ENCODE measurements around the gene SERPINB1. TPM values are rescaled to one million over a fixed set of nuclear protein-coding genes. Genes with fewer than 3 reads are reported as not detected.

Gene SERPINB1
- total and polyA plus RNA-seq, 2 experiments from 2014 or later = 5.6 to 6.5 TPM

DNA sequence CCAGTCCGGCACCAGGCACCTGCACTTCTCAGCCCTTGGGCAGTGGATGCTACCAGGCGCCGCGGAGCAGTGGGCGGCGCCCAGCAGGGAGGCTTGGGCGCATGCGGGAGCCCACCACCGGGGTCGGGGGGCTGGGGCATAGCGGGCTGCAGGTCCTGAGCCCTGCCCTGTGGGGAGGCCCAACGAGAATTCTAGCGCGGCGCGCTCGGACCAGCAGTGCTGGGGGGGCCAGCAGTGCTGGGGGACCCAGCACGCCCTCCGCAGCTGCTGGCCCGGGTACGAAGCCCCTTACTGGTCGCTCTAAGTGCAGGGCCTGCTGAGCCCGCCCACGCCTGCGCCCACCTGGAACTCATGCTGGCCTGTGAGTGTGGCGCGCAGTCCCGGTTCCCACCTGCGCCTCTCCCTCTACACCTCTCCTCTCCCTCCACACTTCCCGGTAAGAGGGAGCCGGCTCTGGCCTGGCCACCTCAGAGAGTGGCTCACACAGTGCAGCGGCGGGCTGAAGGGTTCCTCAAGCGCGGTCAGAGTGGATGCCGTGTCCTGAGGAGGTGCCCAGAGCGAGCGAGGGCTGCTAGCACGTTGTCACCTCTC lies 28.5 kb upstream of the SERPINB1 start:
- H3K9me2 ChIP-seq (ENCODE audit: insufficient read depth) = peaks cover 5% of the 10 kb centered on the region; the same call in 1 of the 2 replicates
- Mint-ChIP-seq H3K36me3 (ENCODE audit: low read depth) (peaks cover 6% of the 10 kb centered on the region; the same call in 1 of the 3 replicates), H3K4me1 (peaks cover 62% of the 10 kb centered on the region), H3K27ac (no peak overlapping the region), H3K9me3 (no peaks in the 10 kb centered on the region; the same call in 1 of the 3 replicates), H3K27me3 (ENCODE audit: insufficient read depth, low read depth, poor library complexity) (peaks cover 9% of the 10 kb centered on the region), H3K4me3 (no peak overlapping the region)
- H3K4me3 ChIP-seq = no peak overlapping the region
- no peak overlapping the region for H3K4me2 ChIP-seq
- ATAC-seq (peak; percentile 38), DNase-seq (ENCODE audit: low spot score) (peak; percentile 41)
- TF ChIP-seq EZH2 (IDR thresholded peaks at IDR 0.05; ENCODE audit: low read depth, unreplicated experiment) (no peak), STAT1 (IDR thresholded peaks at IDR 0.05; ENCODE audit: unreplicated experiment) (no peak), CREB1 (CRISPR knock-in tag; IDR thresholded peaks at IDR 0.05; ENCODE audit: low read depth) (no peak), POLR2AphosphoS5 (IDR thresholded peaks at IDR 0.05; ENCODE audit: low read depth) (no peak), EZH2phosphoT487 (IDR thresholded peaks at IDR 0.05; ENCODE audit: unreplicated experiment) (no peak), ZNF331 (CRISPR knock-in tag; IDR thresholded peaks at IDR 0.05; ENCODE audit: low read depth) (no peak), ZNF114 (CRISPR knock-in tag; IDR thresholded peaks at IDR 0.05) (no peak), REST (IDR thresholded peaks at IDR 0.05; ENCODE audit: unreplicated experiment) (no peak)
- TF ChIP-seq, protein P1, sequence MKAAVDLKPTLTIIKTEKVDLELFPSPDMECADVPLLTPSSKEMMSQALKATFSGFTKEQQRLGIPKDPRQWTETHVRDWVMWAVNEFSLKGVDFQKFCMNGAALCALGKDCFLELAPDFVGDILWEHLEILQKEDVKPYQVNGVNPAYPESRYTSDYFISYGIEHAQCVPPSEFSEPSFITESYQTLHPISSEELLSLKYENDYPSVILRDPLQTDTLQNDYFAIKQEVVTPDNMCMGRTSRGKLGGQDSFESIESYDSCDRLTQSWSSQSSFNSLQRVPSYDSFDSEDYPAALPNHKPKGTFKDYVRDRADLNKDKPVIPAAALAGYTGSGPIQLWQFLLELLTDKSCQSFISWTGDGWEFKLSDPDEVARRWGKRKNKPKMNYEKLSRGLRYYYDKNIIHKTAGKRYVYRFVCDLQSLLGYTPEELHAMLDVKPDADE (IDR thresholded peaks at IDR 0.05) = no peak
- TF ChIP-seq, protein P2, sequence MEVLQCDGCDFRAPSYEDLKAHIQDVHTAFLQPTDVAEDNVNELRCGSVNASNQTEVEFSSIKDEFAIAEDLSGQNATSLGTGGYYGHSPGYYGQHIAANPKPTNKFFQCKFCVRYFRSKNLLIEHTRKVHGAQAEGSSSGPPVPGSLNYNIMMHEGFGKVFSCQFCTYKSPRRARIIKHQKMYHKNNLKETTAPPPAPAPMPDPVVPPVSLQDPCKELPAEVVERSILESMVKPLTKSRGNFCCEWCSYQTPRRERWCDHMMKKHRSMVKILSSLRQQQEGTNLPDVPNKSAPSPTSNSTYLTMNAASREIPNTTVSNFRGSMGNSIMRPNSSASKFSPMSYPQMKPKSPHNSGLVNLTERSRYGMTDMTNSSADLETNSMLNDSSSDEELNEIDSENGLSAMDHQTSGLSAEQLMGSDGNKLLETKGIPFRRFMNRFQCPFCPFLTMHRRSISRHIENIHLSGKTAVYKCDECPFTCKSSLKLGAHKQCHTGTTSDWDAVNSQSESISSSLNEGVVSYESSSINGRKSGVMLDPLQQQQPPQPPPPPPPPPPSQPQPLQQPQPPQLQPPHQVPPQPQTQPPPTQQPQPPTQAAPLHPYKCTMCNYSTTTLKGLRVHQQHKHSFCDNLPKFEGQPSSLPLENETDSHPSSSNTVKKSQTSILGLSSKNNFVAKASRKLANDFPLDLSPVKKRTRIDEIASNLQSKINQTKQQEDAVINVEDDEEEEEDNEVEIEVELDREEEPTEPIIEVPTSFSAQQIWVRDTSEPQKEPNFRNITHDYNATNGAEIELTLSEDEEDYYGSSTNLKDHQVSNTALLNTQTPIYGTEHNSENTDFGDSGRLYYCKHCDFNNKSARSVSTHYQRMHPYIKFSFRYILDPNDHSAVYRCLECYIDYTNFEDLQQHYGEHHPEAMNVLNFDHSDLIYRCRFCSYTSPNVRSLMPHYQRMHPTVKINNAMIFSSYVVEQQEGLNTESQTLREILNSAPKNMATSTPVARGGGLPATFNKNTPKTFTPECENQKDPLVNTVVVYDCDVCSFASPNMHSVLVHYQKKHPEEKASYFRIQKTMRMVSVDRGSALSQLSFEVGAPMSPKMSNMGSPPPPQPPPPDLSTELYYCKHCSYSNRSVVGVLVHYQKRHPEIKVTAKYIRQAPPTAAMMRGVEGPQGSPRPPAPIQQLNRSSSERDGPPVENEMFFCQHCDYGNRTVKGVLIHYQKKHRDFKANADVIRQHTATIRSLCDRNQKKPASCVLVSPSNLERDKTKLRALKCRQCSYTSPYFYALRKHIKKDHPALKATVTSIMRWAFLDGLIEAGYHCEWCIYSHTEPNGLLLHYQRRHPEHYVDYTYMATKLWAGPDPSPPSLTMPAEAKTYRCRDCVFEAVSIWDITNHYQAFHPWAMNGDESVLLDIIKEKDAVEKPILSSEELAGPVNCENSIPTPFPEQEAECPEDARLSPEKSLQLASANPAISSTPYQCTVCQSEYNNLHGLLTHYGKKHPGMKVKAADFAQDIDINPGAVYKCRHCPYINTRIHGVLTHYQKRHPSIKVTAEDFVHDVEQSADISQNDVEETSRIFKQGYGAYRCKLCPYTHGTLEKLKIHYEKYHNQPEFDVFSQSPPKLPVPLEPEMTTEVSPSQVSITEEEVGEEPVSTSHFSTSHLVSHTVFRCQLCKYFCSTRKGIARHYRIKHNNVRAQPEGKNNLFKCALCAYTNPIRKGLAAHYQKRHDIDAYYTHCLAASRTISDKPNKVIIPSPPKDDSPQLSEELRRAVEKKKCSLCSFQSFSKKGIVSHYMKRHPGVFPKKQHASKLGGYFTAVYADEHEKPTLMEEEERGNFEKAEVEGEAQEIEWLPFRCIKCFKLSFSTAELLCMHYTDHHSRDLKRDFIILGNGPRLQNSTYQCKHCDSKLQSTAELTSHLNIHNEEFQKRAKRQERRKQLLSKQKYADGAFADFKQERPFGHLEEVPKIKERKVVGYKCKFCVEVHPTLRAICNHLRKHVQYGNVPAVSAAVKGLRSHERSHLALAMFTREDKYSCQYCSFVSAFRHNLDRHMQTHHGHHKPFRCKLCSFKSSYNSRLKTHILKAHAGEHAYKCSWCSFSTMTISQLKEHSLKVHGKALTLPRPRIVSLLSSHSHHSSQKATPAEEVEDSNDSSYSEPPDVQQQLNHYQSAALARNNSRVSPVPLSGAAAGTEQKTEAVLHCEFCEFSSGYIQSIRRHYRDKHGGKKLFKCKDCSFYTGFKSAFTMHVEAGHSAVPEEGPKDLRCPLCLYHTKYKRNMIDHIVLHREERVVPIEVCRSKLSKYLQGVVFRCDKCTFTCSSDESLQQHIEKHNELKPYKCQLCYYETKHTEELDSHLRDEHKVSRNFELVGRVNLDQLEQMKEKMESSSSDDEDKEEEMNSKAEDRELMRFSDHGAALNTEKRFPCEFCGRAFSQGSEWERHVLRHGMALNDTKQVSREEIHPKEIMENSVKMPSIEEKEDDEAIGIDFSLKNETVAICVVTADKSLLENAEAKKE (CRISPR knock-in tag; IDR thresholded peaks at IDR 0.05) = no peak
- peaks cover 12% of the 10 kb centered on the region; the same call in 1 of the 2 replicates for H3K27me3 ChIP-seq (ENCODE audit: insufficient read depth)
- no peaks in the 10 kb centered on the region for H4K20me1 ChIP-seq (replicated peaks; ENCODE audit: insufficient read depth)
- H2AFZ ChIP-seq = 0 out of 2 replicates have a peak overlapping the region, but pooled peaks have one; percentile 53
- peaks cover 41% of the 10 kb centered on the region for H3K4me1 ChIP-seq (ENCODE audit: insufficient read depth)
- no peaks in the 10 kb centered on the region for H3F3A ChIP-seq (replicated peaks; ENCODE audit: low read depth)
- no peaks in the 10 kb centered on the region for H3K36me3 ChIP-seq (ENCODE audit: insufficient read depth)
- H3K79me2 ChIP-seq (replicated peaks; ENCODE audit: insufficient read depth) = no peaks in the 10 kb centered on the region
- H3K27ac ChIP-seq (ENCODE audit: low read depth) = no peak overlapping the region

Data from GM23338 (cell line).